Hypothalamus (tissue), 51 donors: ENCODE measurements around the gene MON1B.
"Not testable (repeated sequence)": the region's sequence is repeated elsewhere in the genome, so short reads cannot be mapped to it uniquely, and the experiment has no call there.

Experiments
- DNase-seq, 51 donors: peaks; one replicate each; lab custom pipeline; 2025; lab: John Stamatoyannopoulos, UW

The MON1B gene

GRCh38 chr16:77234611-77235010 is 43.6 kb downstream of the MON1B start:
- no peak for DNase-seq

GRCh38 chr16:77236063-77236511 is 45.1 kb downstream of the MON1B start:
- peak; percentile 29 to 92 (median 76) for DNase-seq

- DNase-seq: no peak
Measured at GRCh38 chr16:77238593-77238992, 47.6 kb downstream of the MON1B start.

- not testable (repeated sequence) for DNase-seq
Measured at GRCh38 chr16:77242471-77242870, 51.5 kb downstream of the MON1B start.

- no peak for DNase-seq
Measured at GRCh38 chr16:77246150-77246549, 55.2 kb downstream of the MON1B start.

- DNase-seq: no peak
Measured at GRCh38 chr16:77250400-77250799, 59.4 kb downstream of the MON1B start.
